Prostate gland (tissue), 2 donors: ENCODE data around the gene SLC37A4.

ENCODE experiments used
- CTCF ChIP-seq, 4 experiments: fragments of 200-600 bp in 2 of 4; fragments of 450-650 bp in 2 of 4; sonication (generic) in 2 of 4; IDR thresholded peaks; 1 replicate in 3 of 4; 2 replicates in 1 of 4; pipeline ENCODE4 v1.5.1; 2016 to 2019; ENCODE audit warnings: antibody characterized with exemption in 4 of 4, mild to moderate bottlenecking in 2 of 4, moderate library complexity in 2 of 4
- POLR2A ChIP-seq: fragments of 450-650 bp; IDR thresholded peaks from one replicate; pipeline ENCODE4 v1.6.1; 2016; ENCODE audit warnings: antibody characterized with exemption, mild to moderate bottlenecking
- POLR2AphosphoS5 ChIP-seq: sonication (generic); formaldehyde crosslinking; IDR thresholded peaks from one replicate; pipeline ENCODE4 v1.6.1; 2017; ENCODE audit warnings: antibody characterized with exemption

- TF ChIP-seq CTCF (IDR thresholded peaks at IDR 0.05) (no peak), POLR2AphosphoS5 (no peak), POLR2A (no peak)
Observed at GRCh38 chr11:119030029-119030328, 698 bp downstream of the SLC37A4 start.
